HG02798 (cell line): ENCODE results near the gene RBL2.
"Not testable (repeated sequence)": the region's sequence is repeated elsewhere in the genome, so short reads cannot be mapped to it uniquely, and the experiment has no call there.

Experiments used
- ATAC-seq: cut with Tn5 transposase; IDR thresholded peaks from one replicate; pipeline ENCODE4 v1.9.1; 2021; ENCODE audit warnings: mild to moderate bottlenecking; ENCODE audit not compliant: unreplicated experiment, poor library complexity

Gene RBL2

DNA sequence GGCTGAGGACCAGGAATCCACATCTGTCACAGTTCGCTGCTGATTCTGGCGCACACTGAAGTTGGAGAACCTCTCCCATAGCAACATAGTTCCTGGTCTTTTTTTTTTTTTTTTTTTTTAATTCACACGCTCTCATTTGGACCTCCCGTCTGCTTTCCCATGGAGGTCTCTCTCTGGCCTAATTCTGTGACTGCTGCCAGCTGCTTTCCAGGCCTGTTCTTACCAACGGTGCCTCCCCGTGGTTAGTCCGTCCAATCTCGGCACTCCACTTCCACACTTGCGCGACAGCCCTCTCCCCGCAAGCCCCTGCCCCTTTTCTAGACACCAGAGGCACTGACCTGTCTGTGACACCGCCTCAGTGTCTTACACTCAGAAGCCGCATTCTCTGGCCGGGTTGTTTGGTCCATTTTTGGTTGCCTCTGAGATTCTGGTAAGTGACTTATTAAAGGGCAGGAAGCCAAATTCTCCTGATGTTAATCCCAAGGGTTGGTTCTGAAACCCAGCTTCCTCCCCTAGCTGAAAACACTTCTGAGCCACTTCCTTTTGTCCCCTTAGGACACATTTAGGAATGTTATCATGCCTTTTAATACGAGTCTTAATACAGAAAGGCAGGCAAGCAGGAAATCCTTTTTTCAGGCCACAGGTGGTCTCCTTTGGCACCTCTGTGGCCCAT is 69.9 kb downstream of the RBL2 start:
- ATAC-seq: no peak

DNA sequence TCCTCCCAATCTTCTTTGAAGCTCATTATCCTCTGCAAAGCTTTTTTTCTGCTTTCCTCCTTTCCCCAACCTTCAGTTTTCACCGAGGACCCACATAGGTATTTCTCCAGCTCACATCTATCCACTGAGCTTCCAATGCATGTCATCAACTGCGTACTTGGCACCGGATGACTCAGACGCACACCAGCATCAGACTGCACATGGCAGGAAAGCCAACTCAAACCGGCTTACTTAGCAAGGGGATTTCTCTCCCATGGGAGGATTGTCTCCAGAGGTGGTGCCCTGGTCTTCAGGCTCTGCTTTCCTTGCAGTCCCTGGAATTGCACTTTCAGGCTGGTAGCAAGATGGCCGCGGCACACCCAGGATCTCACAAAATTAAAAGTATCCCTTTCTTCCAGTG is 70.4 kb downstream of the RBL2 start:
- ATAC-seq: no peak

DNA sequence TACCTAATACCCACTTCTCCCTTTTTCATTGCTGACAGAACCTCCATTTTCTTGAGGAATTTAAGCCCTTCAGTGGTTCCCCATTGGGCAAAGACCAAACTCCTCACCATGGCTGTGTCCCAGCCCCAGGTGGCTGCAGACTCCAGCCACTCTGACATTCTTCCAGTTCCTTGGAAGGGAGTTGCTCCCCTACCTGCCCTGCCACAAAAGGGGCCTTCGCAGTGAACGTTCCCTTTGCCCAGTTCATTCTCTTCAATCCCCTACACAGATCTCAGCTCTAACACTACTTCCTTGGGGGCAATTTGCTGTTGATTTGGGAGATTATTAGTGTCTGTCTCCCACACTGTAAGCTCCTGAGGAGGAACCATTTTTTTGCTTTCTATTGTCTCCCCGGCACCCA is 72.0 kb downstream of the RBL2 start:
- ATAC-seq: no peak

DNA sequence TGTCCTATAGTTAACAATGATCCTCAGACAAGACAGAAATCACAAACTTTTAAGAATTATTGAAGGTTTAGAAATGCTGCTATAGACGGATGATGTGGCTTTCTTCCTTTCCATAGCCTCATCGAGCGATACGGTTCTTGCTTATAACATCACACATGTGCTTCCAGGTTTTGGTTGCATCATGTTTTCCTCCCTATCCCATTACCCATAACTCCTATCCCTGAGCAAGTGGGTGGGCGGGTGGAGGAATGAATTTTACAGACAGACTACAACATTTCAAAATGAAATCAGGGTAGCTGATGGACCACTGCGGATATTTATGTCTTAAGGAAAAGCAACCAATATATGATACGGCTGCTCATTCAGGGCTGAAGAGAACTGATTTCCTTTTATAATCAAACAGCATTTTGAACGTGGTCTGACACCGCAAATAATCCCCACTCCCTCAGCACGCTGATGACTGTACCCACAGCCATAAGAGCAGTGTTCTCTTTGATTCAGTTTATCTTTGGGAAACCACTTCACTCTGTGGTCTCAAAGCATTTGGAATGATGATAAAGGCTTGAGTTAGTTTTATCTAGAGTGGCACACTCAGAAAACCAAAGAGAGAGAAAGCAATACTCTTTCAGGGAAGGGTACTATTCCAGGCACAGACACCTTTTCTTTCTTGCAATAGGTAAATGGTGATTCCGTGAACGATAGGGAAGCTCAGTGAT is 73.4 kb downstream of the RBL2 start:
- ATAC-seq: no peak

DNA sequence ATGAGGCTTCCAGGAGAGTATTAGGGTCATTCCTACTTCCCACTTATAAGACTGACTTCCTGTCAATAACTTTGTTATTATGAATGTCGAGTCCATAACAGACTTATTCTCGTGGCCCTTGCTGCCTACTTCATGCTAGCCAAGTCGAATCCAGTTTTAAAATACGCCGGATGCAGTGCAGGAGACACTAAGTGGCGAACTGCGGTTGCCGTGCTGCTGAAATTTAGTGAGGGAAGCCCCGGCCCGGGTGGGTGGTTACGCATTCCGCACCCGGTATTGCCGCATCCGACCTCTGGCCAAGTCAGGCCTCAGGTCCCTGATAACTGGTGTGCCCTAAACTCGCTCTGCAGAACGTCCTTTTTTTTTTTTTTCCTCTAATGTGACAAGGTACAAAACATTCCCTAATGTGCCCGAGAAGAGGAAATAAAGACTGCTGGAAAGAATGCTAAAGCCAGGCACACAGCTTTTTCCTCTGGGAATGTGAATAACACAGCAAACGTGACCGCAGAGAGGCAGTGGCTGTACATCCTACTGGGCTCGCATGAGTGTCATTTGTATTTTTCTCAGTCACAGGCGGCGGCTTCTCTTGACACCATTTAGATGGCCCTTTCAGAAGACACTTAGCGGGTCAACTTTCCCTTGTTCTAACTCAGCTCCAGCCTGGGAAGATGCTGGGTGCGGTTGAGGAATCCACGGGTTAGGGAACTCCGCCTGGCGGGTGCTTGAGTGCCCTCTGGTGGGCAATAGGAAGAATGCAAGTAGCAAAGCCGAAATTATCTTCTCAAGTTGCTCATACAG is 75.8 kb downstream of the RBL2 start:
- peak; percentile 70 for ATAC-seq

DNA sequence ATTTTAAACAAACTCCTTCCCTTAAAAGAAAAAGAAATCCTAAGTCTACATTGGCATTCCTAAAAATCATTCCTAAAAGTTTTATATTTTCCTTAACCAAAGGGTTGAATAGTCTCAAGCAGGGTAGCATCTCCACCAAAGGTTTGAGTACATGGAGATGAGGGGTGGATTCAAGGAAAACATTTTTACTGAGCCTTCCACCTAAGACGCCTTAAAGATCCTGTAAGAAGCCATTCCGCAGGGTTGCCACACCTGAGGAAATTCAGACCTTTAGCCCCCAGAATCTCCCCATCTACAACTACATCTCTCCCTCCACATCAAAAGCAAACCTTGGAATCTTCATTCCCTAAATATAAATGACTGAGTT is 76.4 kb downstream of the RBL2 start:
- peak; percentile 15 for ATAC-seq

DNA sequence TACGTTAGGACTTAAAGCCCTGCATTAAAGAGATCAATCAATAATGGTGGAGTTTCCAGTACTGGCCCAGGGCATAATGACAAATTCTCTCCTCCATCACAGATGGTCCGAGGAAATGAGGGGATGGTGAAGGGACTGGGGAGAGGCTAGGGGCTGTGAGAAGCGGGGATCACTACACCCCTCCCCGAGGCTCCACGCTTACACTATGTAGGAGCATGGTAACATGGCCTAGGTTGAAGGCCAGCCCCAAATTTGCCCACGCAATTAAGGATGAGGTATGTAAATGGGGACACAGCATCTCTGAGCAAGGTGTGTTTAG is 76.8 kb downstream of the RBL2 start:
- ATAC-seq: no peak

DNA sequence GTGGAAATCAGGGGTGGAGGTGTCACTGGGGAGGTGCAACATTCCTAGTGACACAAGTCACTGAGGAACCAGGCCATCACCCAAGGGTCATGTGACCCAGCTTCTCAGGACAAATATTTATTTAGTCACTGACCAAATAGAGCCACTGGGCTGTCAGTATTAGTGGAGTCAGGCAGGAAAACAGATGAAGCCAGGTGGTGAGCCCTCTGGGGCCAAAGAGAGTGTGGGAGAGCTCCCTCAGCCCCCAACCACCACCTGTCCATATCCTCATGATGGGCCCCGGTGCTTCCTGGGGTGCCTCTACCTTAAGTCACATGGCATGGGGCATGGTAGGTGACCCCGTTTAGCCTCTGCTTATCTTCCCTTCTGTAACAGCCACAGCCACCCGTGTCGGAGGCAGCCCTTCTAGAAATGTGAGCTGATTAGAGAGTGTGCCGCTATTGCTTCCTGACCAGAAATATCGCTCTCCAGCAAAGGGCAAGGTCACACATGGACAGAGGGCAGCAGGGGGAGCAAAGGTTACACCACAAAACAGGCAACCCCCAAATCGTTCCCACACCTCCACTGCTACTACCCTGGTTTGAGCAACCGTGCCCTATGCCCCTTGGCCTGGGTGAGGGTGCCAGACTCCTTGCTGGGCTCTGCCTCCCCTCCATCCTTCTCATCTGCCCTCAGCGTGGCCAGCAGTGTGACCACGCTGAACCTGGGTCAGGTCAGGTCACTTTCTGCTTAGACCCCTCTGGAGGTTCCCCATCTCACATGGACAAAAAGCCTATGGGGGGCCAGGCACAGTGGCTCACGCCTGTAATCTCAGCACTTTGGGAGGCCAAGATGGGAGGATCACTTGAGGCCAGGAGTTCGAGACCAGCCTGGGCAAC is 77.4 kb downstream of the RBL2 start:
- ATAC-seq: no peak

DNA sequence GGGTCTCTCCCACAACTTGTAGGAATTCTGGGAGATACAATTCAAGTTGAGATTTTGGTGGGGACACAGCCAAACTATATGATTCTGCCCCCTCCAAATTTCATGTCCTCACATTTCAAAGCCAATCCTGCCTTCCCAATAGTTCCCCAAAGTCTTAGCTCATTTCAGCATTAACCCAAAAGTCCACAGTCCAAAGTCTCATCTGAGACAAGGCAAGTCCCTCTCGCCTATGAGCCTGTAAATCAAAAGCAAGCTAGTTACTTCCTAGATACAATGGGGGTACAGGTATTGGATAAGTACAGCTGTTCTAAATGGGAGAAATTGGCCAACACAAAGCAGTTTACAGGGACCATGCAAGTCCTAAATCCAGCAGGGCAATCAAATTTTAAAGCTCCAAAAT is 78.5 kb downstream of the RBL2 start:
- not testable (repeated sequence) for ATAC-seq

DNA sequence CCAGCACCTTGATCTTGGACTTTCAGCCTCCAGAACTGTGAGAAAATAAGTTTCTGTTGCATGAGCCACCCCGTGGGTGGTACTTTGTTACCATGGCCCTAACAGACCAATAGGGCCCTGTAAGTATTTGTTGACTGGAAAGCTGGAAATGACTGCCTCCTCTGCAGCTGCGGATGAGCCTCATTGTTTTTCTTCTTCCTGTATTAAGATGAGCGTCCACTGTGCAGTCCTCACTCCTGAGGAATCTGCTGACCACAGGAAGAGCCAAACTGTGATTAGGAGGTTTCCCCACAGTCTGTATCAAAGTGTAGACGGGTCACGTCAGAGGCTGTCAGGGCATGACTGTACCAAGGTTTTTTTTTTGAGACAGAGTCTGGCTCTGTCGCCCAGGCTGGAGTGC is 81.0 kb downstream of the RBL2 start:
- ATAC-seq: no peak

DNA sequence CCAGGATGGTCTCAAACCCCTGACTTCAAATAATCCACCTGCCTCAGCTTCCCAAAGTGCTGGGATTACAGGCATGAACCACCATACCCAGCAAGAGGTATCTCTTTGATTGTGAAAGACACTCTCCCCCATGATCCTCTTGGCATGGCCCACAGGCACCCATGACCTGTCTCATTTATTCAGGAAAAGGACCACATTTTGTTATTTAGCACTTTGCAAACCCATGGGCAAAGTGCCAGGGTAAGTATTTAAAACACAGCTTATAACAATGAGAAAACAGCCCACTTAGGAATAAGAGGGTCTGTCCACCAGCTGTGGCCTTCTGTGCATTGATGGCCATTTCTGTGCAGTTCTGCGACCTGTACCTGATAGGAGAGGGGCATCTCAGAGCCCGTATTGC is 81.5 kb downstream of the RBL2 start:
- no peak for ATAC-seq

DNA sequence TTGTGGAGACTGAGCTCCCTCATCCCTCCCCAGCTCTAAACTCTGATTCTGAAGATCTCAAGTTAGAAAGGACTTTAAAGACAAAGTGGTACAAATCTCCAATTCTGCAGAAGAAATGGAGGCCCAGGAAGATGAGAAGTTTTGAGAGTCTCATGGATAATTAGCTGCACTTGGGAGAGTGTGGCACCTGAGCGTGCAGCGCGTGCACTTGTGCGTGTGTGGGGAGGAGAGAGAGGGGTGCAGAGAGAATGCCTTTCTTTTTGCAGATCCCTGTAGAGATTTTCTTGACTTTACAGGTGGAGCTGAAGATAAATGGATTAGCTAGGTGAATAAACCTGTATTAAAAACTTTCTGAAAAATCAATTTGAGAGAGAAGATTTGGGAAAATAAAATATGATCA is 83.6 kb downstream of the RBL2 start:
- ATAC-seq: no peak

DNA sequence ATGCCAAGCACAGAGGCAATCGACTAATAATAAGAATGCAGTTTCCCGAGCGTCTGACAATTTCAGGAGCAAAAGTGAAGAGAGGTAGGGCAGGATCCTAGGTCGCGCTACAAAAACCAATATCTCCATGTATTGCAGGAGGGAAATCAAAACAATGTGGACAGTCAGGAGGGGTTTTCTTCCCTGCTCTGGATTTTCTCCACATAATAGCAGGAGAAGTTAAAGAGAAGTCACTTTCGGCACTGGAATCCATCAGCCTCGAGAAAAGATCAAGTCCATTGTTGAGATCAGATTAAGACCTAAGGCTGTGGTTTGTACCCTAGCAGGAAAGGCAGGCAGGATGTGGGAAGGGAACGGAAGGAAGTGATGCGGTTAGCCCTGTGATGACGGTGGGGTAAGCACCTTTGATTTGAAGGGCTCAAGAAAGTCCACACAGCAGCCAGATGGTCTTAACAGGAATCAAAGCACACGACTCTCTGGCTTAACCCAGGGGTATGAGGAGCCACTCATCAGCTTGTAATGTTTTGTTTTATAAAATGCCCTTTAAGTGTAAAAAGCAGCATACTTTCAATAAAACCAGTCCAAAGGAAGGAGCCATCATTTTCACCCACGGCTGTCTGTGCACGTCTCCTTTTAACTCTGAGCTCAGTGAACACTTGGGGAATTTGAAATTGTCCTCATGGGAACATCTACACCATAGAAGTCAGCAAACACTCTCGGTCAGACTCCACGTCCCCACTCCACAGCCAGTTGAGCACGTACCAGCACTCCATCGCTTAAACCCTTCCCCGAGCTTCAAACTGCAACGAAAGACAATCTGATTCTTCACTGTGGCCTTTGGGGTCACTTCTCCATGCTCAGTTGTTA is 84.5 kb downstream of the RBL2 start:
- ATAC-seq: peak; percentile 94

DNA sequence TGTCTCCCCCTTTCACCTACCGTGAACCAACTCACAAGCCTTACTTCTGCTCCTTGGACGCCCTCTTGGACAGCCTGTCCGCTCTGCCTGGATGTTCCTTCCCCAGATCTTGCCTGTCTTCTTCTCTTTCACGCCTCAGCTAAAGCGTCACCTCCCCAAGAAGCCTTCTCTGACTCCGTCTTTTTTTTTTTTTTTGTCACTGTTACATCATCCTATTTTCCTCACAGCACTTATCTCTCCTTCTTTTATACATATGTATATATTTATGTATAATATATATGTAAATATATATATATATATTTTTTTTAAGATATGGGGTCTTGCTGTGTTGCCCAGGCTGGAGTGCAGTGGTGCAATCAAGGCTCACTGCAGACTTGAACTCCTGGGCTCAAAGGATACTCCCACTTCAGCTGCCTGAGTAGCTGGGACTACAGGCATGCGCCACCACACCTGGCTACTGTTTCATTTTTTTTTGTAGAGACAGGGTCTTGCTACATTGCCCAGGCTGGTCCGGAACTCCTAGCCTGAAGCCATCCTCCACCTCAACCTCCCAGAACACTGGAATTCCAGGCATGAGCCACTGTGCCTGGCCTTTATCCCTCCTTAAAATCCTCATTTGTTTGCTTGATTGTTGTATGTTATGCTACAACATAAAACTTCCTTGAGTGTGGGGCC is 85.3 kb downstream of the RBL2 start:
- no peak for ATAC-seq

DNA sequence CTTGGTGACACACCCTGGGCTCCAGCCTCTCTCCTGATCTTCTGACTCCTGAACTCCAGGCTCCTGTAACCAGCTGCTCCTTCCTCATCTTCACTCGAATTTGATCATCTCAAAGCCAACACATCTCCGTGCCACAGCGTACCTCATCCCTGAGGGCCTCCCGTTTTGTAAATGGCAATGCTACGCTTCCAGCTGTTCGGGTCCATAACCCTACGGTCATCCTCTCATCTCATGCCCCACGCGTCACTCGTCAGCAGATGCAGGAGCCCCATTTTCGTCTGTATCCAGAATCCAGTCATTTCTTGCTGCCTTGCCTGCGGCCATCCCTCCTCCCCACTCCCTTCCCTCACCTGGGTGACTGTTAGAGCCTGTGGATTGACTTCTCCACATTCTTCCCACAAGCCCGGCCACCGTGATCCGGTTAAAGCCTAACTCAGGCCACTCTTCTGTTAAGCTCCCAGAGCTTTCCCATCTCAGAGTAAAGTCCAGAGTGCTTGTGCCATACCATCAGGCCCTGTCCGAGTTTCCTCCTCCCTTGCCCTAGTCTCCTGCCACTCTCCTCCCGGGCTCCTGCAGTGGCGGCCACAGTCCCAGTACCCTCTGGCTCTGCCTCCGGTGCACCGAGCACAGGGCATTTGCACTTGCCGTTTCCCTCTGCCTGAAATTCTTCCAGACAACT is 89.0 kb downstream of the RBL2 start:
- ATAC-seq: no peak

DNA sequence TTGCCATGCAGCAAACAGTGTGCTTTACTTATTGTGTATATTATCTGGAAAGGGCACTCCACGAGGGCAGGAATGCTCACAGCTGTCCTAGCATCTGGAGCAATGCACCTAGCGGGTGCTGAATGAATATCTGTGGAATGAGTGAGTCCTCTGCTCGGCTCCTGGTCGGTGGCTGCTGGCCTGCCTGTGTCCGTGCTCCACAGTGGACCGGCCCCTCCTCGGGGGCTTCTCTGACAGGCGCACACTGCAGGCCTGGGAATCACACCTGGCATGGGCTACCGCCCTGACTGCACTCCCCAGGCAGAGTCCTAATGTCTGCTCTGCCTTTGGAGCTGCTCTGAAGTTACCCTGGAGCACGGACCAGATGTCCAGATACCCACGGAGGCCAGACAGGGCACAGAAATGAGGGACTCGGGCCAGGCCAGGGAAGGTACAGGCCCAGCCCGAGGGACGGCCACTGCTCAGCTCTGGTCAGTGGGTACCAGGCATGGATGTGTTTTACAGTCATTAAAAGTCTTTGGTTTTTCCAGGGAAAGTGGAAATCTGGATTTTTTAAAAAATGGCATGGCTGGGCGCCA is 89.8 kb downstream of the RBL2 start:
- no peak for ATAC-seq

DNA sequence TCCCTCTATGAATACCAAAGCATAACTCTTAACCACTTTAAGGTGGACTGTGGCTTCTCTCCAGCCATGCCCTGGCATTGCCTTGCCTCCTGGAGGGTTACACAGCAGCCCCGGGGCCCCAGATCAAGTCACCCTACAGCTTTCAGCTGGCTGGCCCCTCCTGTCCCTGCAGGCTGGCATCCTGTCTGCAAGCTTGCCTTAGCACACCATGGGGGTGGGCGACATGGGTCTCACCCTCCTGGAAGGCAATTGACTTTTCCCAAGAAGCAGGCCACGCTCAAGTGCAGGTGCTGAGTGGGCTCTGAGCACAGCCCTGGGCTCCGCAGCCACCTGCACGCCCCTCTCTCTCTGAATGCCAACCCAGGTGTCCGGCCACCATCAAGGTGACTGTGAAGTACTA is 94.5 kb downstream of the RBL2 start:
- ATAC-seq: no peak

DNA sequence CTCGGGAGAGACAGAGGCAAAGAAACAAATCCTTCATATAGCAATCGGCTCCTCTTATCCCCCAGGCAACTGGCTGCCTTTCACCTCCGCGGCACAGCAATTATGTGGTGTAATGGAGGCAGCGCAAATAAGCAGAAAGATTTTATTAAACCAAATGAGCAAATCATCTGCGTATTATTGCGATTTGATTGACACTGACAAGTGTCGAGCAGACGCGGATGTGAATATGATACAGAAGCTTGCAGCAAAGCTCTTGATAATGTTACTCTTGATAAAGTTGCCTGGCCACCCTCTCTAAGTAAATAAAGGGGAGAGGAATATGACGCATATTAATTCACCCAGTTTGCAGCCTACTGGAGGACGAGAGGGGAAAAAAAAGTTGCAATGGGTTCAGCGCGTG is 95.2 kb downstream of the RBL2 start:
- ATAC-seq: no peak
